GM03348 (cell line): ENCODE measurements around the gene DKKL1.

Source experiments
- DNase-seq: peaks from one replicate; pipeline ENCODE4 v3.0.0; 2012; ENCODE audit warnings: low spot score

The DKKL1 gene

GRCh38 chr19:49396738-49397505 lies 33.2 kb downstream of the DKKL1 start:
- no peak for DNase-seq

GRCh38 chr19:49398001-49398615 lies 34.4 kb downstream of the DKKL1 start:
- DNase-seq: no peak

GRCh38 chr19:49398931-49399330 lies 35.3 kb downstream of the DKKL1 start:
- no peak for DNase-seq

- no peak for DNase-seq
These were observed 36.4 kb downstream of the DKKL1 start for GRCh38 chr19:49400029-49400428.

GRCh38 chr19:49403404-49404187 lies 39.9 kb downstream of the DKKL1 start:
- DNase-seq: no peak

GRCh38 chr19:49407079-49407478 lies 43.4 kb downstream of the DKKL1 start:
- no peak for DNase-seq

GRCh38 chr19:49407482-49408015 lies 43.9 kb downstream of the DKKL1 start:
- DNase-seq: no peak

GRCh38 chr19:49408816-49409440 lies 45.3 kb downstream of the DKKL1 start:
- no peak for DNase-seq

- no peak for DNase-seq
These were observed 45.9 kb downstream of the DKKL1 start for GRCh38 chr19:49409441-49410029.

GRCh38 chr19:49411681-49412326 lies 48.1 kb downstream of the DKKL1 start:
- no peak for DNase-seq

- DNase-seq: no peak
These were observed 49.7 kb downstream of the DKKL1 start for GRCh38 chr19:49413348-49413747.

GRCh38 chr19:49414256-49414655 lies 50.6 kb downstream of the DKKL1 start:
- DNase-seq: no peak

GRCh38 chr19:49415102-49415809 lies 51.6 kb downstream of the DKKL1 start:
- DNase-seq: no peak

- no peak for DNase-seq
These were observed 52.1 kb downstream of the DKKL1 start for GRCh38 chr19:49415810-49416200.

- no peak for DNase-seq
These were observed 53.4 kb downstream of the DKKL1 start for GRCh38 chr19:49417088-49417487.

- DNase-seq: no peak
These were observed 54.8 kb downstream of the DKKL1 start for GRCh38 chr19:49418511-49418910.

- DNase-seq: no peak
These were observed 55.5 kb downstream of the DKKL1 start for GRCh38 chr19:49419173-49419572.

- no peak for DNase-seq
These were observed 56.5 kb downstream of the DKKL1 start for GRCh38 chr19:49420227-49420626.

- DNase-seq: peak; percentile 90
These were observed 57.6 kb downstream of the DKKL1 start for GRCh38 chr19:49421039-49421877.

- DNase-seq: no peak
These were observed 58.2 kb downstream of the DKKL1 start for GRCh38 chr19:49421878-49422202.
